ENCODE data around the gene GTF2E1. TPM values are rescaled to one million over a fixed set of nuclear protein-coding genes. Genes with fewer than 3 reads are reported as not detected.
A peak's percentile ranks its signal among the peaks of the same experiment; 100 is the strongest.
"Not testable (repeated sequence)": the region's sequence is repeated elsewhere in the genome, so short reads cannot be mapped to it uniquely, and the experiment has no call there.

The GTF2E1 gene
- total RNA-seq, 2 experiments from 2014 or later = 14.8 to 40.8 TPM

- peak overlapping the region; percentile 24; the same call in 1 of the 2 replicates for H3K4me2 ChIP-seq (ENCODE audit: low read length)
- no peaks in the 10 kb centered on the region for H4K20me1 ChIP-seq (ENCODE audit: insufficient read depth, low read length)
- no peaks in the 10 kb centered on the region for H3K9me3 ChIP-seq (ENCODE audit: low read length)
- peaks cover 6% of the 10 kb centered on the region; the same call in 1 of the 2 replicates for H3K36me3 ChIP-seq (ENCODE audit: insufficient read depth, low read length)
- POLR2A ChIA-PET = interaction anchor here (0.5 to 2.3 kb wide), 2 partner anchors 9 to 417 kb away, joined by 3 to 12 read pairs; no protein-coding TSS in a partner anchor
- H3K9me2 ChIP-seq (ENCODE audit: insufficient read depth, low read length) = no peaks in the 10 kb centered on the region
- TF ChIP-seq EZH2phosphoT487 (IDR thresholded peaks at IDR 0.05; ENCODE audit: borderline replicate concordance, low read depth, low read length) = no peak
- TF ChIP-seq, protein P1, sequence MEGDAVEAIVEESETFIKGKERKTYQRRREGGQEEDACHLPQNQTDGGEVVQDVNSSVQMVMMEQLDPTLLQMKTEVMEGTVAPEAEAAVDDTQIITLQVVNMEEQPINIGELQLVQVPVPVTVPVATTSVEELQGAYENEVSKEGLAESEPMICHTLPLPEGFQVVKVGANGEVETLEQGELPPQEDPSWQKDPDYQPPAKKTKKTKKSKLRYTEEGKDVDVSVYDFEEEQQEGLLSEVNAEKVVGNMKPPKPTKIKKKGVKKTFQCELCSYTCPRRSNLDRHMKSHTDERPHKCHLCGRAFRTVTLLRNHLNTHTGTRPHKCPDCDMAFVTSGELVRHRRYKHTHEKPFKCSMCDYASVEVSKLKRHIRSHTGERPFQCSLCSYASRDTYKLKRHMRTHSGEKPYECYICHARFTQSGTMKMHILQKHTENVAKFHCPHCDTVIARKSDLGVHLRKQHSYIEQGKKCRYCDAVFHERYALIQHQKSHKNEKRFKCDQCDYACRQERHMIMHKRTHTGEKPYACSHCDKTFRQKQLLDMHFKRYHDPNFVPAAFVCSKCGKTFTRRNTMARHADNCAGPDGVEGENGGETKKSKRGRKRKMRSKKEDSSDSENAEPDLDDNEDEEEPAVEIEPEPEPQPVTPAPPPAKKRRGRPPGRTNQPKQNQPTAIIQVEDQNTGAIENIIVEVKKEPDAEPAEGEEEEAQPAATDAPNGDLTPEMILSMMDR (conservative IDR thresholded peaks at IDR 0.05; ENCODE audit: low read length) = no peak
- no peak overlapping the region for H3K4me3 ChIP-seq (ENCODE audit: low read depth, low read length, poor library complexity, severe bottlenecking)
- DNase-seq (ENCODE audit: low spot score) = peak; percentile 6
- intact Hi-C loops (cut with micrococcal nuclease; ENCODE audit: unreplicated experiment) = no loop called here
- peaks cover 15% of the 10 kb centered on the region for H3K4me1 ChIP-seq (ENCODE audit: insufficient read depth, low read length, poor library complexity, severe bottlenecking)
- no TSS peak for BruUV-seq (replicated peaks)
- CTCF ChIA-PET (ENCODE audit: unreplicated experiment) = no interaction called here
- H2AFZ ChIP-seq (ENCODE audit: low read length) = no peak overlapping the region
- H3K27ac ChIP-seq (ENCODE audit: low read depth, low read length, poor library complexity, severe bottlenecking) = no peak overlapping the region
- H3K79me2 ChIP-seq (ENCODE audit: insufficient read depth, low read depth, low read length) = no peaks in the 10 kb centered on the region
Measured at GRCh38 chr3:120708408-120708807, 34.1 kb upstream of the GTF2E1 start.

GRCh38 chr3:120710369-120710768, 32.2 kb upstream of the GTF2E1 start:
- Histone ChIP-seq H3K79me2 (ENCODE audit: insufficient read depth, low read depth, low read length) (no peaks in the 10 kb centered on the region), H3K36me3 (ENCODE audit: insufficient read depth, low read length) (peaks cover 3% of the 10 kb centered on the region; the same call in 1 of the 2 replicates), H3K4me1 (ENCODE audit: insufficient read depth, low read length, poor library complexity, severe bottlenecking) (peaks cover 15% of the 10 kb centered on the region), H3K4me3 (ENCODE audit: low read depth, low read length, poor library complexity, severe bottlenecking) (no peak overlapping the region), H3K27ac (ENCODE audit: low read depth, low read length, poor library complexity, severe bottlenecking) (no peak overlapping the region), H4K20me1 (ENCODE audit: insufficient read depth, low read length) (no peaks in the 10 kb centered on the region), H3K9me2 (ENCODE audit: insufficient read depth, low read length) (no peaks in the 10 kb centered on the region), H2AFZ (ENCODE audit: low read length) (no peak overlapping the region), H3K9me3 (ENCODE audit: low read length) (no peaks in the 10 kb centered on the region), H3K4me2 (ENCODE audit: low read length) (no peak overlapping the region)
- no peak for TF ChIP-seq EZH2phosphoT487 (IDR thresholded peaks at IDR 0.05; ENCODE audit: borderline replicate concordance, low read depth, low read length)
- TF ChIP-seq, protein P1 (conservative IDR thresholded peaks at IDR 0.05; ENCODE audit: low read length) = no peak
- ChIA-PET CTCF (ENCODE audit: unreplicated experiment) (no interaction called here), POLR2A (interaction anchor here (0.7 to 2.3 kb wide), 3 partner anchors 11 to 137 kb away, joined by 3 to 12 read pairs (median 4); no protein-coding TSS in a partner anchor)
- intact Hi-C loops (cut with micrococcal nuclease; ENCODE audit: unreplicated experiment) = no loop called here
- DNase-seq (ENCODE audit: low spot score) = no peak
- BruUV-seq (replicated peaks) = no TSS peak

- Histone ChIP-seq H3K79me2 (ENCODE audit: insufficient read depth, low read depth, low read length) (no peaks in the 10 kb centered on the region), H3K4me1 (ENCODE audit: insufficient read depth, low read length, poor library complexity, severe bottlenecking) (peaks cover 9% of the 10 kb centered on the region), H3K4me3 (ENCODE audit: low read depth, low read length, poor library complexity, severe bottlenecking) (no peak overlapping the region), H4K20me1 (ENCODE audit: insufficient read depth, low read length) (no peaks in the 10 kb centered on the region), H3K9me3 (ENCODE audit: low read length) (no peaks in the 10 kb centered on the region), H2AFZ (ENCODE audit: low read length) (no peak overlapping the region), H3K4me2 (ENCODE audit: low read length) (no peak overlapping the region), H3K9me2 (ENCODE audit: insufficient read depth, low read length) (no peaks in the 10 kb centered on the region), H3K27ac (ENCODE audit: low read depth, low read length, poor library complexity, severe bottlenecking) (no peak overlapping the region), H3K36me3 (ENCODE audit: insufficient read depth, low read length) (no peaks in the 10 kb centered on the region)
- ChIA-PET CTCF (ENCODE audit: unreplicated experiment) (no interaction called here), POLR2A (interaction anchor here (0.5 to 1.2 kb wide), 5 partner anchors 26 to 362 kb away, joined by 3 to 6 read pairs (median 3); partner anchors contain the start of genes GTF2E1, HGD and RABL3)
- TF ChIP-seq, protein P1 (conservative IDR thresholded peaks at IDR 0.05; ENCODE audit: low read length) = no peak
- no peak for TF ChIP-seq EZH2phosphoT487 (IDR thresholded peaks at IDR 0.05; ENCODE audit: borderline replicate concordance, low read depth, low read length)
- intact Hi-C loops (cut with micrococcal nuclease; ENCODE audit: unreplicated experiment) = no loop called here
- no TSS peak for BruUV-seq (replicated peaks)
- DNase-seq (ENCODE audit: low spot score) = no peak
Measured at GRCh38 chr3:120713262-120713661, 29.3 kb upstream of the GTF2E1 start.

DNA sequence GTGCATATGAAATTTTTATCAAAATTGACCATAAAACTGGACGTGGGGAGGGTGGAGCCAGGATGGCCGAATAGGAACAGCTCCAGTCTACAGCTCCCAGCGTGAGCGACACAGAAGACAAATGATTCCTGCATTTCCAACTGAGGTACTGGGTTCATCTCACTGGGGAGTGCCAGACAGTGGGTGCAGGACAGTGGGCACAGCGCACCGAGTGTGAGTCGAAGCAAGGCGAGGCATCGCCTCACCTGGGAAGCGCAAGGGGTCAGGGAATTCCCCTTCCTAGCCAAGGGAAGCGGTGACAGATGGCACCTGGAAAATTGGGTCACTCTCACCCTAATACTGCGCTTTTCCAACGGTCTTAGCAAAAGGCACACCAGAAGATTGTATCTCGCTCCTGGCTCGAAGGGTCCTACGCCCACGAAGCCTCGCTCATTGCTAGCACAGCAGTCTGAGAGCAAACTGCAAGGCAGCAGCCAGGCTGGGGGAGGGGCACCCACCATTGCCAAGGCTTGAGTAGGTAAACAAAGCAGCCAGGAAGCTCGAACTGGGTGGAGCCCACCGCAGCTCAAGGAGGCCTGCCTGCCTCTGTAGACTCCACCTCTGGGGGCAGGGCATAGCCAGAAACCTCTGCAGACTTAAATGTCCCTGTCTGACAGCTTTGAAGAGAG, 23.2 kb upstream of the GTF2E1 start:
- H4K20me1 ChIP-seq (ENCODE audit: insufficient read depth, low read length); H3K36me3 ChIP-seq (ENCODE audit: insufficient read depth, low read length); H3K79me2 ChIP-seq (ENCODE audit: insufficient read depth, low read depth, low read length); H3K27ac ChIP-seq (ENCODE audit: low read depth, low read length, poor library complexity, severe bottlenecking); DNase-seq (ENCODE audit: low spot score); H3K4me2 ChIP-seq (ENCODE audit: low read length); H3K9me3 ChIP-seq (ENCODE audit: low read length); CTCF ChIA-PET (ENCODE audit: unreplicated experiment); BruUV-seq (replicated peaks); H2AFZ ChIP-seq (ENCODE audit: low read length); intact Hi-C loops (cut with micrococcal nuclease; ENCODE audit: unreplicated experiment); H3K4me1 ChIP-seq (ENCODE audit: insufficient read depth, low read length, poor library complexity, severe bottlenecking); H3K9me2 ChIP-seq (ENCODE audit: insufficient read depth, low read length); H3K4me3 ChIP-seq (ENCODE audit: low read depth, low read length, poor library complexity, severe bottlenecking): not testable (repeated sequence)
- POLR2A ChIA-PET = interaction anchor here (0.7 kb wide), 1 partner anchor 114 kb away, joined by 3 read pairs; no protein-coding TSS in a partner anchor

All from OCI-LY7 (cell line).